GM12801 (cell line): ENCODE measurements around the gene LOXL1.

Experiments used
- TF ChIP-seq, protein P1 (sequence below): IDR thresholded peaks from one replicate; pipeline ENCODE4 v1.5.1; 2011; ENCODE audit warnings: control low read depth; ENCODE audit not compliant: insufficient read length; ENCODE audit errors: extremely low read depth

The LOXL1 gene, protein sequence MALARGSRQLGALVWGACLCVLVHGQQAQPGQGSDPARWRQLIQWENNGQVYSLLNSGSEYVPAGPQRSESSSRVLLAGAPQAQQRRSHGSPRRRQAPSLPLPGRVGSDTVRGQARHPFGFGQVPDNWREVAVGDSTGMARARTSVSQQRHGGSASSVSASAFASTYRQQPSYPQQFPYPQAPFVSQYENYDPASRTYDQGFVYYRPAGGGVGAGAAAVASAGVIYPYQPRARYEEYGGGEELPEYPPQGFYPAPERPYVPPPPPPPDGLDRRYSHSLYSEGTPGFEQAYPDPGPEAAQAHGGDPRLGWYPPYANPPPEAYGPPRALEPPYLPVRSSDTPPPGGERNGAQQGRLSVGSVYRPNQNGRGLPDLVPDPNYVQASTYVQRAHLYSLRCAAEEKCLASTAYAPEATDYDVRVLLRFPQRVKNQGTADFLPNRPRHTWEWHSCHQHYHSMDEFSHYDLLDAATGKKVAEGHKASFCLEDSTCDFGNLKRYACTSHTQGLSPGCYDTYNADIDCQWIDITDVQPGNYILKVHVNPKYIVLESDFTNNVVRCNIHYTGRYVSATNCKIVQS

DNA sequence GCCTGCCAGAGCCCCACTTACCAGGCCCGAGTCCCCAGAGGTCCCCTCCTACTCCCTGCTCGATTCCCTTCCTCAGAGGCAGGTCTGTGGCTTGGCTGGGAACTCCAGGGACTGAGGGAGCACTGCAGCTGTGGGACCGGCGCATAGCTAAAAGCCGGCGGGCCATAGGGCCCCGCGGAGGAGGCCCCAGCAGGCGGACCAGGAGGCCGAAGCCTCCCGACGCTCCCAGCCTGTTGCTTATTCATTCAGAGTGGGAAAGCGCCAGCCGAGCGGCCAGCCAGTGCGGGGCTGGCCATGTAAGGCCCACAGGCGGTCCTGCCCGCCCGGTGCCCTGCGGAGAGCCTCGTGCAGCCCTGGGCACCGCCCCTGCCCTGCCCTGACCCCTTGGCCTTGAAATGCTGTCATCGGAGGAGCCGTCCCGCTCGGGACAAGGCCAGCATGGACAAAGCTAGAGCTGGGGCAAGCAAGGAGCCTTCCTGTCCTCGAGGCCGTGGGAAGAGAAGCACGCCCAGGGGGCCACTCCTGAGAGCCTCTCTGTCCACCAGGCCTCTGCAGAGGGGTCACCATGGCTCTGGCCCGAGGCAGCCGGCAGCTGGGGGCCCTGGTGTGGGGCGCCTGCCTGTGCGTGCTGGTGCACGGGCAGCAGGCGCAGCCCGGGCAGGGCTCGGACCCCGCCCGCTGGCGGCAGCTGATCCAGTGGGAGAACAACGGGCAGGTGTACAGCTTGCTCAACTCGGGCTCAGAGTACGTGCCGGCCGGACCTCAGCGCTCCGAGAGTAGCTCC lies at the start of gene LOXL1:
Gene LOXL1 (plus strand): TSS at position 244 of the 784 bp plus-strand sequence. CDS start 322 bp downstream, at position 566.
- TF ChIP-seq, protein P1, sequence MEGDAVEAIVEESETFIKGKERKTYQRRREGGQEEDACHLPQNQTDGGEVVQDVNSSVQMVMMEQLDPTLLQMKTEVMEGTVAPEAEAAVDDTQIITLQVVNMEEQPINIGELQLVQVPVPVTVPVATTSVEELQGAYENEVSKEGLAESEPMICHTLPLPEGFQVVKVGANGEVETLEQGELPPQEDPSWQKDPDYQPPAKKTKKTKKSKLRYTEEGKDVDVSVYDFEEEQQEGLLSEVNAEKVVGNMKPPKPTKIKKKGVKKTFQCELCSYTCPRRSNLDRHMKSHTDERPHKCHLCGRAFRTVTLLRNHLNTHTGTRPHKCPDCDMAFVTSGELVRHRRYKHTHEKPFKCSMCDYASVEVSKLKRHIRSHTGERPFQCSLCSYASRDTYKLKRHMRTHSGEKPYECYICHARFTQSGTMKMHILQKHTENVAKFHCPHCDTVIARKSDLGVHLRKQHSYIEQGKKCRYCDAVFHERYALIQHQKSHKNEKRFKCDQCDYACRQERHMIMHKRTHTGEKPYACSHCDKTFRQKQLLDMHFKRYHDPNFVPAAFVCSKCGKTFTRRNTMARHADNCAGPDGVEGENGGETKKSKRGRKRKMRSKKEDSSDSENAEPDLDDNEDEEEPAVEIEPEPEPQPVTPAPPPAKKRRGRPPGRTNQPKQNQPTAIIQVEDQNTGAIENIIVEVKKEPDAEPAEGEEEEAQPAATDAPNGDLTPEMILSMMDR = no peak

DNA sequence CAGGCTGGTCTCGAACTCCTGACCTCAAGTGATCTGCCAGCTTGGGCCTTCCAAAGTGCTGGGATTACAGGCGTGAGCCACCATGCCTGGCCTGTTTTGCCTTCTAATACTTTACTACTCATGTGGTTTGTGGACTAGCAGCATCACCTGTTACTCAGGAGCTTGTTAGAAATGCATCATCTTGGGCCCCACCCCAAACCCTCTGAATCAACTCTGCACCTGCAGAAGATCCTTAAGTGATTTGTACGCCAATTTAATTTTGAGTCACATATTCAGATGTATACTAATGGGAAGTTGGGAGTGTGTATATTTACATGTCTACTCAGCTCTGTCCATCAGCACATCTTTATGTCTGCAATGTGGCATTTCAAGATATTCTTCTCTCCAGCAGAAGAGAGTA lies 46.8 kb upstream of the LOXL1 start:
- TF ChIP-seq, protein P1 = no peak

DNA sequence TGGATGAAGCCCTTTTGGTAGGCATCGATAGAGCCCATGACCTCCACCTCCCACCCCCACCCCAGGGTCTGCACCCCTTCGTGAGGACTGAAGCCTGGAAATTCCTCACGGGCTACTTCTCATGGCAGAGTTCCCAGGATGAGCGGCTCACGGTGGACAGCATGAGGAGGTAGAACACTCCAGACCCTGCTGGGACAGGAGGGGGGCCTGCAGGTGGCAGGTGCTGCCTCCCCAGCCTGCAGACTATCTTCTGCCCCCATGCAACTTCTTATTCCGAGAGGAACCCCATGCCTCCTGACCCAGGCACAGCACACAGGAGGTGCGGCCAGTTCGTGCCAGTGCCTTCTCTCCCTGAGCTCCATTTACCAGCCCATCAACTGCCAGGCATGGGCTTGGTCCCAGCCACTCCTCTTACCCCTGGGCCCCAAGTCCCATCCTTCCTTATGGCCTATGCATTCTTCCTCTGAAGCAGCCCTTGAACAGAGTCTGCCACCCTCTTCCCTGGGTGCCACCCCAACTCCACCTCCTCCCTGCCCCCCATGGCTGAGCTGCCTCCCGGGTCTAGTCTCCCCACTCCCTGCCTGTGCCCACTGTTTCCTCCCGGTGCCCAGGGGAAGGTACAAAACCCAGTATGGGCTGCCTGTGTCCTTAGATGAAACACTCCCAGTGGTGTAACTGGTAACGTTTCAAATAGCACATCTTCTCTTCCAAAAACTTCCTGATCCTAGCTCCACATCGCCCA lies 44.5 kb upstream of the LOXL1 start:
- TF ChIP-seq, protein P1 = no peak

DNA sequence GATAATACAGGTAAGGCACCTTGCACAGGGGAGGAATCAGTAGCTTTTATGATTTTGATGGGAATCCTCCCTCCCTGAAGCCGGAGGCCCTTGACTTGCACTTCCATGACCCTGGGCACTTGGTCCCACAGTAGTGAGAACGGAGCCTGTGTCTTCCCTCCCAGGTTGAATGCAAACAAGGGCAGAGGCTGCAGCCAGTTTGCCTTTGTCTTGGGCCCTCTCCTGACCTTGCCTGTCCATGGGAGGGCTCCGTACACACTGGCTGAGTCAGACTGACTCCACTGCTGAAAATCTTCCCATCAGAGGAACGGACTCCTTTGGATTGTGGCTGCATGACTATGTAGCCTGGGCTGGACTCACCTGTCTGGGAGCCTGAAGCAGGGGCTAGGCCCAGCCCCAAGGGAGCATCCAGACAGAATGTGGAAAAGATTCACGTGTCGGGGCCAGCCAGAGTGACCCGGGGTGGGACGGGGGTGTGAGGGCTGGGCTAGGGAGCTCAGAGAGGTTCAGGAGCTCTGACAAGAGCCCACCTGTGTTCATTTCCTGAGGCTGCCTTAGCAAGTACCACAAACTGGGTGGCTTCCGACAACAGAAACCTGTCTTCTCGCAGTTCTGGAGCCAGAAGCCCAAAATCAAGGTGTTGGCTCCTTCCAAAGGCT lies 43.4 kb upstream of the LOXL1 start:
- TF ChIP-seq, protein P1 = no peak

DNA sequence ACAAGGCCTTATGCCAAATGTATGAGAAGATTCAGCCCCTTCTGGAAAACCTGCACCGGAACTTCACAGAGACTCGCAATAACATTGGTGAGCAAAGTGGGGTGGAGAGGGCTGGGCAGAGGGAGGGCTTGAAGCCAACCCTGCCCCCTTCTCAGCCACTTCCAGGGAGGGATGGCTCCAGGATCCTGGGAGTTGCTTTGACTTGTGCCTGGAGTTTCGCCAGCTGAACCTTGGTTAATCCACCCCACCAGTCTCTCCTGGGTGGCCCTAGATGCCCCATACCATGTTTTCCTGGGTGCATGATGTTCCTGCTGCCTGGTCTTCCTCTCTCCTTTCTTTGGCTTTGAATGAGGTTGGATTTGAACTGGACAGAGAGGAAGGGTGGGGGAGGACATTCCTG lies 42.1 kb upstream of the LOXL1 start:
- TF ChIP-seq, protein P1 = no peak

DNA sequence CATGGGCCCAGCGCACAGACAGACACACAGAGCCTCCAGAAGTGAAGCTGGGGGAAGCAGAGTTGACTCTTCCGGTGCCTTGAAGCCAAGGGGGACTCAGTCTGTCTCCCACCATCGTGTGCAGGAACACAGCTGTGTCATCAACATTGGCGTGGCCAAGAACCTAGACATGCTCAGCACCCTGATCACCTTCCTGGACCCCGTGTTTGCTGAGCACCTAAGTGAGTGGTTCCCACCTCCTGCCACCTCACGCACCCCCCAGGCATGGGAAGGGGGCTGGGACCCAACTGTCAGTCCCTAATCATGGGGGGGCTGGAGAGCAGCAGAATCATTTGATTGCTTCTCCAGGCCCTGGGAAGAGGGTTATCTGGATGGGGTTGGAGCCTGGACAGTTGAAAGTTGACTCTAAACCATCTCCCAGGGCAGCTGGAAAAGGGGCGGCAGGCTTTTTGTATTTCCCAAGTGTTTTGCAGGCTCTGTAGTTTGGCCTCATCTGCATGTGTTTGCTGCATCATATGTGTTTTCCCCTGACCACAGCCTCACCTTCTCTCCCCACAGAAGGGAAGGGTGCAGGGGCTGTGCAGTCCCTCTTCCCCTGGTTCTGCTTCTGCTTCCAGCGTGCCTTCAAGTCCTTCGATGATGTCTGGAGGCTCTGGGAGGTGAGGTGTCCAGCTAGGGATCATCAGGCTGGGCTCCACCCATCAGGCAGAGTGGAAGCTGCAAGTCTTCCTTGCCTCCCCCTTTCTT lies 40.1 kb upstream of the LOXL1 start:
- TF ChIP-seq, protein P1 = no peak
